ENCODE data around the gene SPSB3. TPM values are rescaled to one million over a fixed set of nuclear protein-coding genes. Genes with fewer than 3 reads are reported as not detected.
A peak's percentile ranks its signal among the peaks of the same experiment; 100 is the strongest.

SPSB3 gene
- total and polyA plus RNA-seq, 8 donors = 19.2 to 223 (median 39.6) TPM

DNA sequence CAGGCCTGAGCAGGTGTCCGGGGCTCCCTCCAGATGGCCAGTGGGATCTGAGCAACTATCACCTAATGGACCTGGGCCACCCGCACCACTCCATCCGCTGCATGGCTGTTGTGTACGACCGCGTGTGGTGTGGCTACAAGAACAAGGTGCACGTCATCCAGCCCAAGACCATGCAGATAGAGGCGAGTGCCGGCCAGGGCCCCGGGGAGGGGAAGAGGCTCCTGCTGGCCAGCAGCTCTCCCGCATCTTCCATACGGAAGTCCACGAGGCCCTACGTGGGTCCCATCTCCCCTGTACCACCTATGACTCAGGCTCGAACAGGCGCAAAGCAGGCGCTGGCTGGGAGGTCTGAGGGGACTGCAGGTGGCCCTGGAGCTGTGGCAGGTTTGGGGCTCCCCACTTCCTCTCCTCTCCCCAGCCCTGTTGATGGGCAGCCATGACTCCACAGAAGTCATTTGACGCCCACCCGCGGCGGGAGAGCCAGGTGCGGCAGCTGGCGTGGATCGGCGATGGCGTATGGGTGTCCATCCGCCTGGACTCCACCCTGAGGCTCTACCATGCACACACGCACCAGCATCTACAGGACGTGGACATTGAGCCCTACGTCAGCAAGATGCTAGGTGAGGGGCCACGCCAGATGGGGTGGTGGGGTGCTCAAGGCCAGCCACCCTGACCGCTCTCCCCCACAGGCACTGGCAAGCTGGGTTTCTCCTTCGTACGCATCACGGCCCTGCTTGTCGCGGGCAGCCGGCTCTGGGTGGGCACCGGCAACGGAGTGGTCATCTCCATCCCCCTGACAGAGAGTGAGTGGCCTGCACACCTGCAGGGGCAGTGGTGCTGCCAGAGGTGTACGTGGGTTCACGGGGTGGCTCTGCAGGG, 15.0 kb downstream of the SPSB3 start:
- no peak overlapping the region for H3K4me3 ChIP-seq
- no peak for ATAC-seq
- H3K27me3 ChIP-seq = no peaks in the 10 kb centered on the region
- H3K36me3 ChIP-seq = peaks cover 0 to 48% (median 18%) of the 10 kb centered on the region in 3 donors
- intact Hi-C loops (cut with DNase I) = no loop called here
- H3K9me3 ChIP-seq = no peaks in the 10 kb centered on the region
- no peak for FAIRE-seq
- TF ChIP-seq, protein P1, sequence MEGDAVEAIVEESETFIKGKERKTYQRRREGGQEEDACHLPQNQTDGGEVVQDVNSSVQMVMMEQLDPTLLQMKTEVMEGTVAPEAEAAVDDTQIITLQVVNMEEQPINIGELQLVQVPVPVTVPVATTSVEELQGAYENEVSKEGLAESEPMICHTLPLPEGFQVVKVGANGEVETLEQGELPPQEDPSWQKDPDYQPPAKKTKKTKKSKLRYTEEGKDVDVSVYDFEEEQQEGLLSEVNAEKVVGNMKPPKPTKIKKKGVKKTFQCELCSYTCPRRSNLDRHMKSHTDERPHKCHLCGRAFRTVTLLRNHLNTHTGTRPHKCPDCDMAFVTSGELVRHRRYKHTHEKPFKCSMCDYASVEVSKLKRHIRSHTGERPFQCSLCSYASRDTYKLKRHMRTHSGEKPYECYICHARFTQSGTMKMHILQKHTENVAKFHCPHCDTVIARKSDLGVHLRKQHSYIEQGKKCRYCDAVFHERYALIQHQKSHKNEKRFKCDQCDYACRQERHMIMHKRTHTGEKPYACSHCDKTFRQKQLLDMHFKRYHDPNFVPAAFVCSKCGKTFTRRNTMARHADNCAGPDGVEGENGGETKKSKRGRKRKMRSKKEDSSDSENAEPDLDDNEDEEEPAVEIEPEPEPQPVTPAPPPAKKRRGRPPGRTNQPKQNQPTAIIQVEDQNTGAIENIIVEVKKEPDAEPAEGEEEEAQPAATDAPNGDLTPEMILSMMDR (IDR thresholded peaks at IDR 0.05) = no peak
- no peak overlapping the region for H3K27ac ChIP-seq
- peak in 1 of 6 donors; percentile 40 for DNase-seq
- WGBS, 2 donors = 92% methylated on average over 42 of the region's 42 CpGs
- peaks cover 0 to 6% (median 0%) of the 10 kb centered on the region in 3 donors for H3K4me1 ChIP-seq

- ATAC-seq = no peak
- Histone ChIP-seq H3K4me1 (peaks cover 0 to 6% (median 0%) of the 10 kb centered on the region in 3 donors), H3K27me3 (no peaks in the 10 kb centered on the region), H3K4me3 (no peak overlapping the region), H3K27ac (no peak overlapping the region), H3K36me3 (peaks cover 0 to 55% (median 18%) of the 10 kb centered on the region in 3 donors), H3K9me3 (no peaks in the 10 kb centered on the region)
- TF ChIP-seq, protein P1 (IDR thresholded peaks at IDR 0.05) = no peak
- DNase-seq = no peak
- FAIRE-seq = no peak
- 89 to 90% methylated on average over 18 of the region's 18 CpGs for WGBS, 2 donors
- intact Hi-C loops (cut with DNase I) = no loop called here
Observed at GRCh38 chr16:1766701-1767100, 15.7 kb downstream of the SPSB3 start.

DNA sequence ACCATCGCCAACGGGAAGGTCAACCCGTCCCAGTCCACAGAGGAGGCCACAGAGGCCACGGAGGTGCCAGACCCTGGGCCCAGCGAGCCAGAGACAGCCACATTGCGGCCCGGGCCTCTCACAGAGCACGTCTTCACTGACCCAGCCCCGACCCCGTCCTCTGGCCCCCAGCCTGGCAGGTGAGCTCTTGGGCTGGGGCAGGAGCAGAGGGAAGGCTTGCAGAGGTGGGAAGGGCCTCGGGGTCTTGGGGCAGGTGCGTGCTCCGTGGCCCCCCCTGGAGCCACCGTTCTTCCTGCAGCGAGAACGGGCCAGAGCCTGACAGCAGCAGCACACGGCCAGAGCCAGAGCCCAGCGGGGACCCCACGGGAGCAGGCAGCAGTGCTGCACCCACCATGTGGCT, 16.1 kb downstream of the SPSB3 start:
- DNase-seq (no peak), ATAC-seq (no peak), FAIRE-seq (no peak)
- 92 to 93% methylated on average over 19 of the region's 19 CpGs for WGBS, 2 donors
- H3K4me3 ChIP-seq = no peak overlapping the region
- TF ChIP-seq, protein P1 (IDR thresholded peaks at IDR 0.05) = no peak
- no peak overlapping the region for H3K27ac ChIP-seq
- H3K4me1 ChIP-seq = peaks cover 0 to 6% (median 0%) of the 10 kb centered on the region in 3 donors
- H3K9me3 ChIP-seq = no peaks in the 10 kb centered on the region
- intact Hi-C loops (cut with DNase I) = no loop called here
- H3K36me3 ChIP-seq = peaks cover 0 to 56% (median 18%) of the 10 kb centered on the region in 3 donors
- H3K27me3 ChIP-seq = no peaks in the 10 kb centered on the region

DNA sequence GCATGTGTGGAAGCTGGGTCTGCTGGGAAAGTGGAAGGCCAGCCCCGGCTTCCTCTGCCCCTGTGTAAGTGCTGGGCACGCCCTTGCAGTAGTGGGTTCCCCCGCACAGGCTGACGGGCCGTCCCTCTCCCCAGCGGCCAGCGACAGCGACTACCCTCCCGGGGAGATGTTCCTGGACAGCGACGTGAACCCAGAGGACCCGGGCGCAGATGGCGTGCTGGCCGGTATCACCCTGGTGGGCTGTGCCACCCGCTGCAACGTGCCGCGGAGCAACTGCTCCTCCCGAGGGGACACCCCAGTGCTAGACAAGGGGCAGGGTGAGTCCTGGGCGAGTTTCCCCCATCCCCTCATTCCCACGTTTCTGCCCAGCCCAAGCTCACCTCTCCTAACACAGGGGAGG, 16.5 kb downstream of the SPSB3 start:
- 87 to 91% methylated on average over 22 of the region's 22 CpGs for WGBS, 2 donors
- no peaks in the 10 kb centered on the region for H3K27me3 ChIP-seq
- H3K9me3 ChIP-seq = no peaks in the 10 kb centered on the region
- no peak overlapping the region for H3K27ac ChIP-seq
- FAIRE-seq (no peak), ATAC-seq (no peak), DNase-seq (no peak)
- TF ChIP-seq, protein P1 (IDR thresholded peaks at IDR 0.05) = no peak
- H3K4me1 ChIP-seq = peaks cover 0 to 6% (median 0%) of the 10 kb centered on the region in 3 donors
- intact Hi-C loops (cut with DNase I) = no loop called here
- H3K36me3 ChIP-seq = peaks cover 0 to 59% (median 22%) of the 10 kb centered on the region in 3 donors
- no peak overlapping the region for H3K4me3 ChIP-seq

- no peak for FAIRE-seq
Observed at GRCh38 chr16:1764971-1765370, 17.4 kb downstream of the SPSB3 start.

More at GRCh38 chr16:1764971-1765370, 17.4 kb downstream of the SPSB3 start:
- no peaks in the 10 kb centered on the region for H3K27me3 ChIP-seq
- TF ChIP-seq, protein P1 (IDR thresholded peaks at IDR 0.05) = no peak
- intact Hi-C loops (cut with DNase I) = no loop called here
- H3K4me3 ChIP-seq = no peak overlapping the region
- DNase-seq (no peak), ATAC-seq (no peak)
- no peaks in the 10 kb centered on the region for H3K4me1 ChIP-seq
- peaks cover 0 to 64% (median 27%) of the 10 kb centered on the region in 3 donors for H3K36me3 ChIP-seq
- H3K27ac ChIP-seq = no peak overlapping the region
- H3K9me3 ChIP-seq = no peaks in the 10 kb centered on the region
- WGBS, 2 donors = 90 to 93% methylated on average over 20 to 21 of the region's 21 CpGs
